Brain microvascular endothelial cell (primary cell): ENCODE measurements around the gene CHRNA7.

ENCODE experiments used
- DNase-seq: peaks from one replicate; pipeline ENCODE4 v3.0.0-alpha.2; 2020
- H3K27ac ChIP-seq: fragments of 250-450 bp; sonication (Bioruptor Pico); 2 replicates; pipeline ENCODE4 v1.5.1; 2020; ENCODE audit warnings: mild to moderate bottlenecking, moderate library complexity
- H3K27me3 ChIP-seq: fragments of 250-450 bp; sonication (Bioruptor Pico); replicated peaks from 2 replicates; pipeline ENCODE4 v1.5.1; 2020; ENCODE audit warnings: mild to moderate bottlenecking
- H3K36me3 ChIP-seq: fragments of 250-450 bp; sonication (Bioruptor Pico); replicated peaks from 2 replicates; pipeline ENCODE4 v1.5.1; 2020; ENCODE audit warnings: mild to moderate bottlenecking
- H3K4me3 ChIP-seq: 2 replicates; pipeline ENCODE4 v1.5.1; 2011; ENCODE audit warnings: low read depth, mild to moderate bottlenecking, control low read depth, low read length, moderate library complexity
- CTCF ChIP-seq: IDR thresholded peaks from 2 replicates; pipeline ENCODE4 v1.5.1; 2011; ENCODE audit warnings: low read depth, mild to moderate bottlenecking, moderate library complexity, low read length, control low read depth, inconsistent platforms; ENCODE audit errors: missing control alignments
- in situ Hi-C: cut with HindIII; loops from 2 replicates; pipeline ENCODE4 v1.10.0; 2017; ENCODE audit warnings: low sequenced_read_pairs, low pct_ligation_motif_present

The CHRNA7 gene

DNA sequence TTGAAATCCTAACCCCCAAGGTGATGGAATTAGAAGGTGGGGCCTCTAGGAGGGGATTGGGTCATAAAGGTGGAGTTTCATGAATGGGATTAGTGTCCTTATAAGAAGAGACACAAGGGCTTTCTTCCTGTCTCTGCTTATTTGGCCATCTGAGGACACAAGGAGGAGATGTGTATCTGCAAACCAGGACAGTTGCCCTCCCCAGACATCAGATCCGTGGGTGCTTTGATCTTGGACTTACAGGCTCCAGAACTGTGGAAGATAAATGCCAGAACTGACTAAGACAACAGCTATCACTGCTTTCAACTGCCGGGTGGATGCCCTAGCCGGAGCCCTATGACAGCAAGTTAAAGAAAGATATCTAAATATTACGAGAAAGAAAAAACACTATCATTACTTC lies 94.4 kb downstream of the CHRNA7 start:
- no peaks in the 10 kb centered on the region for H3K27me3 ChIP-seq
- no peak overlapping the region for H3K4me3 ChIP-seq
- in situ Hi-C loops: no loop called here
- no peak overlapping the region for H3K27ac ChIP-seq
- TF ChIP-seq CTCF: no peak
- no peak for DNase-seq
- H3K36me3 ChIP-seq: no peaks in the 10 kb centered on the region

DNA sequence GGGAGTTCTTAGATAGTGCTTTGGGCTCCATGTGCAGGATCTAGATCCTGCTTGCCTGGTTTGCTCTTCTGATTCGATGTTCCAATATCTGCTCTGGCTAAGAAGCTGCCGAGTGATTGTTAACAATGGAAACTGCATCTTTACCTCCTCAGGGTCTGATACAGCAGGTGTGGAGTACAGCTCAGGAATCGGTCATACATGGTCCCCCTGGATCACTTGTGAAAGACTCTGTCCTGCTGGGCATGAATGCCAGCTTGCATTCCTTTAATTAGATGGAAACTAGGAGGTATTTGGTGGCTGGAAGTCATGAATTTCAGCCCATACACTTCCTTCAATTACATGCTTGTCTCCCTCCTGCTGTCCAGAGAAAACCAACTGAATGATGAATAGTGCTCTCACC lies 95.3 kb downstream of the CHRNA7 start:
- no peak for TF ChIP-seq CTCF
- Histone ChIP-seq H3K4me3 (no peak overlapping the region), H3K36me3 (no peaks in the 10 kb centered on the region), H3K27me3 (no peaks in the 10 kb centered on the region), H3K27ac (no peak overlapping the region)
- in situ Hi-C loops: no loop called here
- no peak for DNase-seq

DNA sequence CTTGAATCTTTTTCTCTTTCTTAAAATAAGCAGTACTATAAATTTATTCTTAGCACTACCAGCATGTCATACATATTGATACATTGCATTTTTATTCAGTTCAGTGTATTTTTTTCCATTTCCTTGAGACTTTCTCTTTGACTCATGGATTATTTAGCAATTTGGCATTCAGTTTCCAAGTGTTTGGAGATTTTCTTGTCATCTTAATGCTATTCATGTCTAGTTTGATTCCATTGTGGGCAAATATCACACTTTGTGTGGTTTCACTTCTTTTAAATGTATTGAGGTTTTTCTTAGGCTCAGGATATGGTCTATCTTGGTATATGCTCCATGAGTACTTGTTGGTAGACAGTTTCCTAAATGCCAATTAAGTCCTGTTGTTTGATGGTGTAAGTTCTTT lies 99.5 kb downstream of the CHRNA7 start:
- H3K4me3 ChIP-seq: no peak overlapping the region
- H3K27ac ChIP-seq: no peak overlapping the region
- TF ChIP-seq CTCF: no peak
- in situ Hi-C loops: no loop called here
- no peak for DNase-seq
- H3K27me3 ChIP-seq: no peaks in the 10 kb centered on the region
- H3K36me3 ChIP-seq: no peaks in the 10 kb centered on the region

- no peak for TF ChIP-seq CTCF
- in situ Hi-C loops: no loop called here
- no peak overlapping the region for H3K27ac ChIP-seq
- H3K27me3 ChIP-seq: no peaks in the 10 kb centered on the region
- no peak overlapping the region for H3K4me3 ChIP-seq
- DNase-seq: no peak
- H3K36me3 ChIP-seq: no peaks in the 10 kb centered on the region
Measured at GRCh38 chr15:32130823-32131222, 100.5 kb downstream of the CHRNA7 start.

DNA sequence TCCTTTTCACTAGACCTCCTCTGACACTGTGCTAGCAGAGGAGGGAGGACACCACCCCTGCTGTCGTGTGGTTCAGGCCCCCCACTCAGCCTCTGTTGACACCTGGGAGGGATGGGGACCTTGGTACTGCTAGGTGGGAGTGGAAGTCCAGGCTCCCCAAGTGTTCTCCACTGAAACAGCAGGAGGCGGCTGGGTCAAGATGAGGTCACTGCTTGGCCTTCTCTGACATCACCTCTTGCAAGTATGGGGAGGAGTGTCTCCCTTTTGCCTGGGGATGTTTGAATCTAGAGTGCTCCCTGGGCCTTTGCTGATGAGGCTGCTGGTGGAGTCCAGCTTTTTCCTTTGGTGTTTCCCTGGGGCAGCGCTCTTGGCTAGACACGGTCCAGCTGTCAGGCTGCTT lies 101.5 kb downstream of the CHRNA7 start:
- Histone ChIP-seq H3K27me3 (no peaks in the 10 kb centered on the region), H3K36me3 (no peaks in the 10 kb centered on the region), H3K27ac (no peak overlapping the region), H3K4me3 (no peak overlapping the region)
- DNase-seq: no peak
- no peak for TF ChIP-seq CTCF
- in situ Hi-C loops: no loop called here

DNA sequence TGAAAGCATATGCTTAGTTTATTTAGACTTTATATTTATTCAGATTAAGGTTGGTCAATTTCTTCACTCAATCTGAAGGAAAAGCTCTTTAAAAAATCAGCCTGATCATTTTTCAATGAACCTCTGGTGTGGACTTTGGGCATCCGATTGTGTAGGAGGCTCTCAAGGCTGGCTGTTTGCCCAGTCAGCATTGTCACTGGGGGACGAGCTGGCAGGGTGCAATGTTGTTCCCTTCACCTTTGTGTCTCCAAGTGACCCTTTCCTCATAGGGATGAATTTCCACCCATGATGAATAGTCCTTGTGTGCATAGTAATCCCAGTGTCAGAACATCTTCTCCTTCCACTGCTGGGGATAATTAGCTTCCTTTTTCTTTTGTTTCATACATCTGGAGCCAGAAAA lies 102.5 kb downstream of the CHRNA7 start:
- H3K27me3 ChIP-seq: no peaks in the 10 kb centered on the region
- no peak for TF ChIP-seq CTCF
- no peak overlapping the region for H3K4me3 ChIP-seq
- H3K36me3 ChIP-seq: no peaks in the 10 kb centered on the region
- DNase-seq: no peak
- no peak overlapping the region for H3K27ac ChIP-seq
- in situ Hi-C loops: no loop called here
